ENCODE results near the gene CASTOR2. TPM values are rescaled to one million over a fixed set of nuclear protein-coding genes. Genes with fewer than 3 reads are reported as not detected.

CASTOR2 gene
- total RNA-seq, 1 experiment from 2014 or later: 5.1 TPM

Other genes with a start within 250 kb of the CASTOR2 start
- gene NCF1, start 190.7 kb upstream of the CASTOR2 start, total RNA-seq (2022): 0.51 TPM in 1 of 2 replicates, not detected in the other
- gene GTF2IRD2, start 113.1 kb upstream of the CASTOR2 start, total RNA-seq (2022): 5.8 and 9.0 TPM in 2 replicates
- 27.7 and 28.0 TPM in 2 replicates for gene RCC1L, start 109.1 kb downstream of the CASTOR2 start, total RNA-seq (2022)
- 21.3 and 23.4 TPM in 2 replicates for gene GTF2IRD2B, start 127.9 kb downstream of the CASTOR2 start, total RNA-seq (2022)

Measured in Calu3 (cell line).